Liver (tissue), 3 donors: ENCODE measurements around the gene ZCCHC14.

Experiments used
- EGR1 ChIP-seq, 2 donors: IDR thresholded peaks; 2 replicates each; pipeline ENCODE4 v1.6.1; 2016 to 2018; ENCODE audit warnings: antibody characterized with exemption in 2 of 2, low read depth in 2 of 2
- GABPA ChIP-seq, 2 donors: IDR thresholded peaks in 1 of 2; conservative IDR thresholded peaks in 1 of 2; 2 replicates each; pipeline ENCODE4 v1.6.1; 2016; ENCODE audit warnings: antibody characterized with exemption in 2 of 2, mild to moderate bottlenecking in 1 of 2, moderate library complexity in 1 of 2
- JUND ChIP-seq, 2 donors: IDR thresholded peaks; 2 replicates each; pipeline ENCODE4 v1.6.1; 2016; ENCODE audit warnings: antibody characterized with exemption in 2 of 2
- NR2F2 ChIP-seq: IDR thresholded peaks from 2 replicates; pipeline ENCODE4 v1.6.1; 2016; ENCODE audit warnings: antibody characterized with exemption
- RAD21 ChIP-seq, 2 donors: IDR thresholded peaks; 2 replicates each; pipeline ENCODE4 v1.6.1; 2016; ENCODE audit warnings: antibody characterized with exemption in 2 of 2, mild to moderate bottlenecking in 2 of 2
- SP1 ChIP-seq: IDR thresholded peaks from 2 replicates; pipeline ENCODE4 v1.6.1; 2018; ENCODE audit warnings: antibody characterized with exemption, mild to moderate bottlenecking
- TAF1 ChIP-seq: conservative IDR thresholded peaks from 2 replicates; pipeline ENCODE4 v1.6.1; 2016; ENCODE audit warnings: antibody characterized with exemption, mild to moderate bottlenecking
- YY1 ChIP-seq: IDR thresholded peaks from 2 replicates; pipeline ENCODE4 v1.6.1; 2016; ENCODE audit warnings: antibody characterized with exemption, mild to moderate bottlenecking
- TF ChIP-seq, protein P1 (sequence below): IDR thresholded peaks from 2 replicates; pipeline ENCODE4 v1.6.1; 2016; ENCODE audit warnings: antibody characterized with exemption
- TF ChIP-seq, protein P2 (sequence below): fragments of 150-350 bp; IDR thresholded peaks from 2 replicates; pipeline ENCODE4 v1.5.1; 2017; ENCODE audit warnings: improper control_type of control experiment, low read depth, low read length; ENCODE audit not compliant: missing input control
- donor health status: healthy.
- donor health status: healthy.

- TF ChIP-seq TAF1 (no peak), JUND (IDR thresholded peaks at IDR 0.05) (no peak), SP1 (no peak), EGR1 (IDR thresholded peaks at IDR 0.05; ENCODE audit: low read depth in 2 of 2) (no peak), RAD21 (IDR thresholded peaks at IDR 0.05) (no peak), GABPA (IDR thresholded peaks at IDR 0.05 in 1 of 2, conservative IDR thresholded peaks at IDR 0.05 in 1 of 2) (no peak), YY1 (no peak), NR2F2 (no peak)
- TF ChIP-seq, protein P1, sequence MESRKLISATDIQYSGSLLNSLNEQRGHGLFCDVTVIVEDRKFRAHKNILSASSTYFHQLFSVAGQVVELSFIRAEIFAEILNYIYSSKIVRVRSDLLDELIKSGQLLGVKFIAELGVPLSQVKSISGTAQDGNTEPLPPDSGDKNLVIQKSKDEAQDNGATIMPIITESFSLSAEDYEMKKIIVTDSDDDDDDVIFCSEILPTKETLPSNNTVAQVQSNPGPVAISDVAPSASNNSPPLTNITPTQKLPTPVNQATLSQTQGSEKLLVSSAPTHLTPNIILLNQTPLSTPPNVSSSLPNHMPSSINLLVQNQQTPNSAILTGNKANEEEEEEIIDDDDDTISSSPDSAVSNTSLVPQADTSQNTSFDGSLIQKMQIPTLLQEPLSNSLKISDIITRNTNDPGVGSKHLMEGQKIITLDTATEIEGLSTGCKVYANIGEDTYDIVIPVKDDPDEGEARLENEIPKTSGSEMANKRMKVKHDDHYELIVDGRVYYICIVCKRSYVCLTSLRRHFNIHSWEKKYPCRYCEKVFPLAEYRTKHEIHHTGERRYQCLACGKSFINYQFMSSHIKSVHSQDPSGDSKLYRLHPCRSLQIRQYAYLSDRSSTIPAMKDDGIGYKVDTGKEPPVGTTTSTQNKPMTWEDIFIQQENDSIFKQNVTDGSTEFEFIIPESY, result no peak
- TF ChIP-seq, protein P2, sequence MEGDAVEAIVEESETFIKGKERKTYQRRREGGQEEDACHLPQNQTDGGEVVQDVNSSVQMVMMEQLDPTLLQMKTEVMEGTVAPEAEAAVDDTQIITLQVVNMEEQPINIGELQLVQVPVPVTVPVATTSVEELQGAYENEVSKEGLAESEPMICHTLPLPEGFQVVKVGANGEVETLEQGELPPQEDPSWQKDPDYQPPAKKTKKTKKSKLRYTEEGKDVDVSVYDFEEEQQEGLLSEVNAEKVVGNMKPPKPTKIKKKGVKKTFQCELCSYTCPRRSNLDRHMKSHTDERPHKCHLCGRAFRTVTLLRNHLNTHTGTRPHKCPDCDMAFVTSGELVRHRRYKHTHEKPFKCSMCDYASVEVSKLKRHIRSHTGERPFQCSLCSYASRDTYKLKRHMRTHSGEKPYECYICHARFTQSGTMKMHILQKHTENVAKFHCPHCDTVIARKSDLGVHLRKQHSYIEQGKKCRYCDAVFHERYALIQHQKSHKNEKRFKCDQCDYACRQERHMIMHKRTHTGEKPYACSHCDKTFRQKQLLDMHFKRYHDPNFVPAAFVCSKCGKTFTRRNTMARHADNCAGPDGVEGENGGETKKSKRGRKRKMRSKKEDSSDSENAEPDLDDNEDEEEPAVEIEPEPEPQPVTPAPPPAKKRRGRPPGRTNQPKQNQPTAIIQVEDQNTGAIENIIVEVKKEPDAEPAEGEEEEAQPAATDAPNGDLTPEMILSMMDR, result no peak
Observed at GRCh38 chr16:87441886-87442580, 50.8 kb downstream of the ZCCHC14 start.
